Measurements from ENCODE around the gene CHST4.

CHST4 gene

DNA sequence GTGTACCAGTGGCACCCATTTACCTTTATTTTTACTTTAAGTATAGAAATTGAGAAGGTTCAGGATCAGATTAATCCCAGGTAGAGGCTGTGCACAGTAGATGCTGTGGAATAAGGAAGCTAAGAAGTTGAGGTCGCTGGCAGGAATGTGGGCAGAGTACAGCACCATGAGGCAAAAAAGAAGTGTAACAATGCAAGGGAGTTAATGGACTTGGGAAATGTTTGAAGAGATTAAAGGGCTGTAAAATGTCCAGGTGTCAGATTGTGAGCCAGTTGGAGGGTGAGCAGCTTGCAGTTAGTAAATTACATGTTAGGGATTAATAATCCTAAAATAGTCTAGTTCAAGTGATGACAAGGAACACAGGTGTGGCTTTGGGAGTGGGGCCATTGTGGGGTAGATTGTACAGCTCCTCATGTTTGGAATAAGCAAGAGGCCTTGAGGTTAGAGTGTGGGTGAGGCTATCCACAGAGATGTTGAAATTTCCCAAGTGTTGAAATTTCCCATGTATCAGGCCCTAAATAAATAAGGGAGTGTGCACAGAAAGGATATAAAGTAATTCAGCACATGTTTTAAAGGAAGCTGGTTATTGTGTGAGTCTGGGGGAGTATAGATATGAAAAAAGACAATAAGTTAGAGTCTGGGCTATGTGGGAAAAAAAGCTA lies 29.1 kb downstream of the CHST4 start:
- Histone ChIP-seq H3K79me2 (ENCODE audit: insufficient read depth, low read length) (no peaks in the 10 kb centered on the region), H3K4me1 (ENCODE audit: insufficient read depth, low read length, poor library complexity, severe bottlenecking) (no peaks in the 10 kb centered on the region), H3K4me3 (ENCODE audit: low read length, poor library complexity, severe bottlenecking) (no peak overlapping the region), H3K9ac (ENCODE audit: low read depth, low read length, poor library complexity, severe bottlenecking) (no peak overlapping the region), H3K9me2 (replicated peaks; ENCODE audit: low read depth, low read length) (no peaks in the 10 kb centered on the region), H2AFZ (ENCODE audit: low read length) (no peak overlapping the region), H3K4me2 (ENCODE audit: low read depth, low read length, poor library complexity, severe bottlenecking) (no peak overlapping the region), H3F3A (ENCODE audit: low read depth) (no peaks in the 10 kb centered on the region), H4K20me1 (ENCODE audit: insufficient read depth, low read length, poor library complexity, severe bottlenecking) (no peaks in the 10 kb centered on the region), H3K9me3 (ENCODE audit: insufficient read depth, low read depth, low read length) (no peaks in the 10 kb centered on the region), H3K27me3 (ENCODE audit: insufficient read depth, low read length, poor library complexity, severe bottlenecking) (peaks cover 8% of the 10 kb centered on the region), H3K36me3 (ENCODE audit: insufficient read depth, low read length) (no peaks in the 10 kb centered on the region)
- TF ChIP-seq EZH2phosphoT487 (IDR thresholded peaks at IDR 0.05; ENCODE audit: borderline replicate concordance) = no peak
- TF ChIP-seq, protein P1, sequence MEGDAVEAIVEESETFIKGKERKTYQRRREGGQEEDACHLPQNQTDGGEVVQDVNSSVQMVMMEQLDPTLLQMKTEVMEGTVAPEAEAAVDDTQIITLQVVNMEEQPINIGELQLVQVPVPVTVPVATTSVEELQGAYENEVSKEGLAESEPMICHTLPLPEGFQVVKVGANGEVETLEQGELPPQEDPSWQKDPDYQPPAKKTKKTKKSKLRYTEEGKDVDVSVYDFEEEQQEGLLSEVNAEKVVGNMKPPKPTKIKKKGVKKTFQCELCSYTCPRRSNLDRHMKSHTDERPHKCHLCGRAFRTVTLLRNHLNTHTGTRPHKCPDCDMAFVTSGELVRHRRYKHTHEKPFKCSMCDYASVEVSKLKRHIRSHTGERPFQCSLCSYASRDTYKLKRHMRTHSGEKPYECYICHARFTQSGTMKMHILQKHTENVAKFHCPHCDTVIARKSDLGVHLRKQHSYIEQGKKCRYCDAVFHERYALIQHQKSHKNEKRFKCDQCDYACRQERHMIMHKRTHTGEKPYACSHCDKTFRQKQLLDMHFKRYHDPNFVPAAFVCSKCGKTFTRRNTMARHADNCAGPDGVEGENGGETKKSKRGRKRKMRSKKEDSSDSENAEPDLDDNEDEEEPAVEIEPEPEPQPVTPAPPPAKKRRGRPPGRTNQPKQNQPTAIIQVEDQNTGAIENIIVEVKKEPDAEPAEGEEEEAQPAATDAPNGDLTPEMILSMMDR (conservative IDR thresholded peaks at IDR 0.05; ENCODE audit: low read length) = no peak

DNA sequence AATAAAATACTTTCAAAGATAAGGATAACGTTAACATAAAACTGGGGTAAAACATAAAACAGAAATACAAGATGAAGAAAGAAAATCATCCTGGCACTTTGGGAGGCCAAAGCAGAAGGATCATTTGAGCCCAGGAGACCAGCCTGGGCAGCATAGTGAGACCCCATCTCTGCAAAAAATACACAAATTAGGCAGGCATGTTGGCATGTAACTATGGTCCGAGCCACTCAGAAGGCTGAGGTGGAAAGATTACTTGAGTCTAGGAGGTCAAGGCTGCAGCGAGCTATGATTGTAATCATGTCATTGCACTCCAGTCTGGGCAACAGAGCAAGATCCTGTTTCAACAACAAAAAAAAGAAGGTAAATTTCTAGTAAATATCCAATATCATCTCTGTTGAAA lies 31.1 kb downstream of the CHST4 start:
- no peaks in the 10 kb centered on the region for H3F3A ChIP-seq (ENCODE audit: low read depth)
- no peaks in the 10 kb centered on the region for H3K4me1 ChIP-seq (ENCODE audit: insufficient read depth, low read length, poor library complexity, severe bottlenecking)
- H3K36me3 ChIP-seq (ENCODE audit: insufficient read depth, low read length) = no peaks in the 10 kb centered on the region
- no peak overlapping the region for H3K9ac ChIP-seq (ENCODE audit: low read depth, low read length, poor library complexity, severe bottlenecking)
- no peaks in the 10 kb centered on the region; the same call in 1 of the 2 replicates for H3K9me3 ChIP-seq (ENCODE audit: insufficient read depth, low read depth, low read length)
- H3K9me2 ChIP-seq (replicated peaks; ENCODE audit: low read depth, low read length) = no peaks in the 10 kb centered on the region
- H3K4me3 ChIP-seq (ENCODE audit: low read length, poor library complexity, severe bottlenecking) = no peak overlapping the region
- H3K79me2 ChIP-seq (ENCODE audit: insufficient read depth, low read length) = no peaks in the 10 kb centered on the region
- H3K27me3 ChIP-seq (ENCODE audit: insufficient read depth, low read length, poor library complexity, severe bottlenecking) = peaks cover 8% of the 10 kb centered on the region
- no peak overlapping the region for H2AFZ ChIP-seq (ENCODE audit: low read length)
- TF ChIP-seq, protein P1 (conservative IDR thresholded peaks at IDR 0.05; ENCODE audit: low read length) = no peak
- TF ChIP-seq EZH2phosphoT487 (IDR thresholded peaks at IDR 0.05; ENCODE audit: borderline replicate concordance) = no peak
- no peak overlapping the region for H3K4me2 ChIP-seq (ENCODE audit: low read depth, low read length, poor library complexity, severe bottlenecking)
- H4K20me1 ChIP-seq (ENCODE audit: insufficient read depth, low read length, poor library complexity, severe bottlenecking) = no peaks in the 10 kb centered on the region

DNA sequence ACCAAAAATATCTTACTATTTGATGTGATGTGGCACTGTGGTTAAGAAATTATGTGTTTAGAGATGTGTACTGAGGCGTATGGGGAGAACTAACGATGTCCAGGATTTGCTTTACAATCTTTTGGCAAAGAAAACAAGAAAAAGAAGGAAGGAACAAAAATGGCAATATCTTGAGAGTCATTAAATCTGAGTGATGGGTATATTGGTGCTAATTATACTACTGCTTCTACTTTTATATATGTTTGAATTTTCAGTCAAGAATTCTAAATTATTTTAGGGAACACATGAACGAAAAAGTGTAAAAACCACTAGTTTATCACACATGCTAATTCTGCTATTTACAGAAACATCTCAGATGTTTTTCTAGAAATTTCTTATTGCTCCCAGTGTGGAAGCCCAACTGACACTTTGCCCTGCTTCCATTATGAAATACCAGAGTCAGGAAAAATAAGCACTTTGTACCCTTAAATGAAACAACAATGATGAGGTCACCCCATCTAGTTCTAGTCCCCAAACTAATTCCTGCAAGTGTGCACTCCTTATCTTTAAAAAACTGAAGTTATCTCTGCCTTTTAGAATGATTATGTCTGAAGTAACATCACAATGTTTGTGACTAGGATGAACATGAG lies 31.8 kb downstream of the CHST4 start:
- no peaks in the 10 kb centered on the region; the same call in 1 of the 2 replicates for H3K9me3 ChIP-seq (ENCODE audit: insufficient read depth, low read depth, low read length)
- H3K4me3 ChIP-seq (ENCODE audit: low read length, poor library complexity, severe bottlenecking) = no peak overlapping the region
- TF ChIP-seq, protein P1 (conservative IDR thresholded peaks at IDR 0.05; ENCODE audit: low read length) = no peak
- no peak for TF ChIP-seq EZH2phosphoT487 (IDR thresholded peaks at IDR 0.05; ENCODE audit: borderline replicate concordance)
- no peaks in the 10 kb centered on the region for H4K20me1 ChIP-seq (ENCODE audit: insufficient read depth, low read length, poor library complexity, severe bottlenecking)
- peaks cover 8% of the 10 kb centered on the region for H3K27me3 ChIP-seq (ENCODE audit: insufficient read depth, low read length, poor library complexity, severe bottlenecking)
- H3K9me2 ChIP-seq (replicated peaks; ENCODE audit: low read depth, low read length) = no peaks in the 10 kb centered on the region
- H2AFZ ChIP-seq (ENCODE audit: low read length) = no peak overlapping the region
- H3K36me3 ChIP-seq (ENCODE audit: insufficient read depth, low read length) = no peaks in the 10 kb centered on the region
- H3K4me1 ChIP-seq (ENCODE audit: insufficient read depth, low read length, poor library complexity, severe bottlenecking) = no peaks in the 10 kb centered on the region
- H3F3A ChIP-seq (ENCODE audit: low read depth) = no peaks in the 10 kb centered on the region
- H3K79me2 ChIP-seq (ENCODE audit: insufficient read depth, low read length) = no peaks in the 10 kb centered on the region
- no peak overlapping the region for H3K9ac ChIP-seq (ENCODE audit: low read depth, low read length, poor library complexity, severe bottlenecking)
- no peak overlapping the region for H3K4me2 ChIP-seq (ENCODE audit: low read depth, low read length, poor library complexity, severe bottlenecking)

All from Loucy (cell line).